ENCODE data around the gene CXADR.

GRCh38 chr21:17527711-17528110 is 14.9 kb downstream of the CXADR start:
- TF ChIP-seq CTCF (IDR thresholded peaks at IDR 0.05; ENCODE audit: low read depth, low read length, poor library complexity, severe bottlenecking) (no peak), EZH2phosphoT487 (IDR thresholded peaks at IDR 0.05; ENCODE audit: borderline replicate concordance, low read length) (no peak)

Measured in DOHH2 (cell line).